Caki2 (cell line): ENCODE measurements around the gene TMEM212. TPM values are rescaled to one million over a fixed set of nuclear protein-coding genes. Genes with fewer than 3 reads are reported as not detected.
"Not testable (repeated sequence)": the region's sequence is repeated elsewhere in the genome, so short reads cannot be mapped to it uniquely, and the experiment has no call there.

Experiments used
- DNase-seq: peaks from one replicate; pipeline ENCODE4 v3.0.0-alpha.2; 2015; ENCODE audit warnings: low read depth
- in situ Hi-C: cut with HindIII; loops from 2 replicates; pipeline ENCODE4 v1.10.0; 2016; ENCODE audit warnings: low sequenced_read_pairs, low pct_unique_long_range_greater_than_20kb, mixed read lengths
- total RNA-seq: library from RNA; depleted of rRNA; stranded (reverse); fragments of >200 nt; shearing (Covaris generic); gene quantifications from 2 replicates; pipeline ENCODE4 v1.2.3, GENCODE V29; 2014; ENCODE audit warnings: low replicate concordance

The TMEM212 gene
- total RNA-seq, 1 experiment from 2014 or later, result not detected

GRCh38 chr3:171811295-171811912 is 31.7 kb upstream of the TMEM212 start:
- in situ Hi-C loops, result no loop called here
- DNase-seq, result peak; percentile 91

GRCh38 chr3:171811913-171812335 is 31.2 kb upstream of the TMEM212 start:
- in situ Hi-C loops, result no loop called here
- peak; percentile 63 for DNase-seq

DNA sequence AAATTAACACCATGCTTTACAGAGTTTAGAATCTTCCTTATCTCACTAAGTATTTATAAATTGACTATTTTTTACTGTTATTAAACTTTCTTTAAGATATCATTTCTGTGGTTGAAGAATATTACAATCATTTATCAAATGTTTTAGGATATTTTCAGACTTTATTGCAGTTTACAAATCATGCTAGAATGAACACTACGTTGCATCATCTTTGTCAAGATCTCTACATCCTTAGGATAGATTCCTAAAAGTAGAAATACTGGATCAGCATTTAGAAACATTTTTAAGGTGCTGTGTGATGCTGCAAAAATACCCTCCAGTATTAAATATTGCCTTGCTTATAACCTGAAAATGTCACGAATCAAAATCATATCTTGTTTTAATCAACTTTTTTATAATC is 30.3 kb upstream of the TMEM212 start:
- in situ Hi-C loops, result no loop called here
- DNase-seq, result no peak

- in situ Hi-C loops, result no loop called here
- no peak for DNase-seq
Observed at GRCh38 chr3:171813278-171813896, 29.8 kb upstream of the TMEM212 start.

GRCh38 chr3:171813897-171814460 is 29.2 kb upstream of the TMEM212 start:
- DNase-seq, result peak; percentile 58
- in situ Hi-C loops, result no loop called here

DNA sequence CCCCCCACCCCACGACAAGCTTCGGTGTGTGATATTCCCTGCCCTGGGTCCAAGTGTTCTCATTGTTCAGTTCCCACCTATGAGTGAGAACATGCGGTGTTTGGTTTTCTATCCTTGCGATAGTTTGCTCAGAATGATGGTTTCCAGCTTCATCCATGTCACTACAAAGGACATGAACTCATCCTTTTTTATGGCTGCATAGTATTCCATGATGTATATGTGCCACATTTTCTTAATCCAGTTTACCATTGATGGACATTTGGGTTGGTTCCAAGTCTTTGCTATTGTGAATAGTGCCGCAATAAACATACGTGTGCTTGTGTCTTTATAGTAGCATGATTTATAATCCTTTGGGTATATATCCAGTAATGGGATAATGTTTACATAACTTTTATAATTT is 28.5 kb upstream of the TMEM212 start:
- DNase-seq, in situ Hi-C loops: not testable (repeated sequence)

GRCh38 chr3:171815973-171816595 is 27.1 kb upstream of the TMEM212 start:
- peak; percentile 30 for DNase-seq
- in situ Hi-C loops, result no loop called here

- no peak for DNase-seq
- in situ Hi-C loops, result no loop called here
Observed at GRCh38 chr3:171817074-171817800, 25.9 kb upstream of the TMEM212 start.

- DNase-seq, result no peak
- in situ Hi-C loops, result no loop called here
Observed at GRCh38 chr3:171821044-171821443, 22.1 kb upstream of the TMEM212 start.

- in situ Hi-C loops, result no loop called here
- DNase-seq, result no peak
Observed at GRCh38 chr3:171821778-171822358, 21.3 kb upstream of the TMEM212 start.

DNA sequence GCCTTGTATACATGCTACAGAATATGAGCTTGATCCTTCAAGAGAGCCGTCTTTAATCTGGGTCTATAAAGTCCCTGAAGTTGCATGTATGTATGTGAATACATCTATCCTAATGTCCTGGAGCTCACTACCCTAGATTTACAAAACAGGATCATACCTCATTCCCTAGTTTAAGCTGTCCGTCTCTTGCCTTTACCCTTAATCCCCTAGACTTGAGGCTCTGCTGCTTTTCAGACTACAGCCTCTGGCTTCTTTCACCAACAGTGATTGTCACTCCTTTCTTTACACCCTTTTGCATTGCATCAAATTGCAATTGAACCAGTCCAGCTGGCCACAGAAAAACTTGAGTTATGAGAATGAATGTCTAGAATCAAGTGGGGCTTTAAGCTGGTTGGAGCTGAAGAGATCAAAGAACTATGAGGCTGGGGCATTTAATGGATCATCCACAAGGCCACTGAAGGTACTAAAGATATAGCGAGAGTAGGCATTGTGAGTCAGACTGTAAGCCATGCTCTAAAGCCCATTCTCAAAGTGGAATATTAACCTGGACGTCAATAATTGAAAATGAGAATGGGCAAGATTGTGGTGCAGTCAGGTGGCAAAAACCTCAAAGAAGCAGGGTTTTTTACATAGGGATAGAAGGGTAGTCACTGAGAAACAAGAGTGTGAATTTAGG is 20.6 kb upstream of the TMEM212 start:
- DNase-seq, result peak; percentile 81
- in situ Hi-C loops, result no loop called here

DNA sequence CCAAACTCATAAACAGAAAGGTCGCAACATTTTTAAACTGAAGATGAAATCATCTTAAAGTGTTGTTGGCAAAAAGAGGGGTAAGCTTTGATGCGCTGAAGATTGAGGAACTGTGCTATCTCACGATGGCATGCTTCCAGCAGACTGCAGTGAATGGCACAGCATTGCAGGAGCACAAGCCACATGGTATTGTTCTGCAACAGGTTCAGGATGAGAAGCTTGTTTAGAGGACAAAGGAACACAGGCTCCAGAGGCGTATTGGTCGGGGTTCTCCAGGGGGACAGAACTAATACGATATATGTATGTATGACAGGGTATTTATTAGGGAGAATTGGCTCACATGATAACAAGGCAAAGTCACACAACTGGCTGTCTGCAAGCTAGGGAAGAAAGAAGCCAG is 19.0 kb upstream of the TMEM212 start:
- no peak for DNase-seq
- in situ Hi-C loops, result no loop called here

DNA sequence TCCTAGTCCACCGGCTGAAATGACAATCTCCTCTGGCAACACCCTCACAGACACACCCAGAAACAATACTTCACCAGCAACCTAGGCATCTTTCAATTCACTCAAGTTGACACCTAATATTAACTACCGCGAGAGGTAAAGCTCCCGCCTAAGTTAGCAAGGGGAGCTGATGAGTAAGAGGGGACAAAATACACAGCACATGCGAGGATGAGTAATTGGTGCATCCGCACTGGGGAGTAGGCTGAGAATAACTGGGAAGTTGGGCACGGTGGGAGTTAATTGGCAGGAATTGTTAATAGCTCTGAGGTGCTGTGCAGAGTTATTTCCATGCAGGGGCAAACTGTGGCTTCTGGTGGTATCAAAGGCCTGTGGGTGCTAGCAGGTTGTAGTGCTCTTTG is 18.3 kb upstream of the TMEM212 start:
- peak; percentile 81 for DNase-seq
- in situ Hi-C loops, result no loop called here

GRCh38 chr3:171825222-171825828 is 17.8 kb upstream of the TMEM212 start:
- in situ Hi-C loops, result no loop called here
- DNase-seq, result peak; percentile 72

DNA sequence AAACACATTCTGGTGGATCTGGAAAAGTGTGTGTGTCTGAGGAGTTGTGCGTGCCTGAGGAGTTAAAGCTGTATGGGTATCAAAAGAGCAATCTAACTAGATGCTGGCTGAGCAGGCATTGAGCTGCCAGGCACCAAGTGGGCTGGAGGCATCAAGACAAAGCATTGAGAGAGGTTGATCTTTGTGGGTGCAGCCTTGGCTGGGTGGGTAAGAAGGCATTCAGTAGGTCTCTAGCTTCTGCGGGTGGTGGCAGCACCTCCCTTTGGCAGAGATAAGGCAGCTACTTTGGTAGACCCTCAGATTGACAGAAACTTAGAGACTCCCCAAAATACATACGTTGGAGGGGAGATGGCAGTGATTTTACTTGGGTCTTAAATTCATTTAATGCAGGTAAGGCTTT is 15.8 kb upstream of the TMEM212 start:
- DNase-seq, result no peak
- in situ Hi-C loops, result no loop called here

DNA sequence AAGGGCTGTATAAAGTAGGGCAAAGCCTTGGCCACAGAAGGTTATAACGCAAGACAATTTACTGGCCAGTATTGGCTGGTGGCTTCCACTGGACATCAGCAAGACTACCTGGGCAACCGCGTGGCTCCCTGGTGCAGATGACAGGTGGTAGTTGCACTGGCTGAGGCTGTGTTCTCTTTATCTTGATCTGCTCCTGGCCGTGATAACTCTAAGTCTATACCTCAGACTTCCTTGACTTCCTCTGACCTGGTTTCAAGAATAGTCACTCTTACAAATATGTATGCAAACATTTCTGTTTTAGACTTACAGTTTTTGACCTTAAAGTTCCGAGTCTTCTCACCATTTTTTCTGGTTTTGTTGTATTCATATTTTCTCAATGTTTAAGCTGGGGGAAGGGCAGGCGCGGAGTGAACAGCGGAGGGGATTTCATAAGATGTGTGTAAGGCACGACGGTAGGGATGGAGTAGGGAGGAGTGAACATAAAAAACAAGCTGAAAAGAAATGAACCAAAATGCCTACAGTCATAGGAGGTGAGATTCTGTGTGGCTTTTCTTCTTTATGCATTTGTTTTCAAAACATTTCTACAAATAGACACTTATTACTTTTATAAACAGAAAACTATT is 15.2 kb upstream of the TMEM212 start:
- DNase-seq, result no peak
- in situ Hi-C loops, result no loop called here
